Caco-2 (cell line): ENCODE data around the gene WDR73. TPM values are rescaled to one million over a fixed set of nuclear protein-coding genes. Genes with fewer than 3 reads are reported as not detected.

ENCODE experiments used
- BruUV-seq: library from RNA; stranded (reverse); fragments of 400-500 nt; replicated peaks from 2 replicates; lab custom pipeline; 2021; lab: Mats Ljungman, UMichigan
- CTCF ChIA-PET: fragments of 300-600 bp; sonication (Branson Sonifier 250); formaldehyde crosslinking; loops from one replicate; lab custom pipeline; 2022; ENCODE audit warnings: antibody characterized with exemption; lab: Charles Lee
- POLR2A ChIA-PET: fragments of 300-600 bp; sonication (Branson Sonifier 250); formaldehyde crosslinking; loops from one replicate; lab custom pipeline; 2022; ENCODE audit warnings: antibody characterized with exemption; lab: Charles Lee
- DNase-seq, 2 experiments: peaks; one replicate each; pipeline versions ENCODE4 v3.0.0 to v3.0.0-alpha.2; 2020 to 2022
- H3K27me3 ChIP-seq: replicated peaks from 2 replicates; pipeline ENCODE4 v1.6.0; 2011; ENCODE audit warnings: low read length; ENCODE audit not compliant: control insufficient read depth, insufficient read depth
- H3K36me3 ChIP-seq: 2 replicates; pipeline ENCODE4 v1.5.1; 2011; ENCODE audit warnings: low read length; ENCODE audit not compliant: control insufficient read depth, insufficient read depth
- H3K4me1 ChIP-seq: fragments of 250-450 bp; sonication (Bioruptor Pico); 2 replicates; pipeline ENCODE4 v1.5.1; 2020; ENCODE audit warnings: mild to moderate bottlenecking
- H3K4me3 ChIP-seq: 2 replicates; pipeline ENCODE4 v1.5.1; 2011; ENCODE audit warnings: low read depth, mild to moderate bottlenecking, control low read depth, low read length
- H3K9me3 ChIP-seq: fragments of 250-450 bp; sonication (Bioruptor Pico); 2 replicates; pipeline ENCODE4 v1.5.1; 2020; ENCODE audit warnings: mild to moderate bottlenecking, moderate library complexity
- H3K27ac Mint-ChIP-seq: one replicate; pipeline ENCODE4 v1.8.0; 2022; ENCODE audit warnings: mixed read lengths; ENCODE audit not compliant: unreplicated experiment
- H3K27me3 Mint-ChIP-seq: one replicate; pipeline ENCODE4 v1.8.0; 2022; ENCODE audit warnings: mixed read lengths; ENCODE audit not compliant: insufficient read depth, unreplicated experiment
- H3K36me3 Mint-ChIP-seq: one replicate; pipeline ENCODE4 v1.8.0; 2022; ENCODE audit warnings: mild to moderate bottlenecking, mixed read lengths; ENCODE audit not compliant: insufficient read depth, unreplicated experiment
- H3K4me1 Mint-ChIP-seq: one replicate; pipeline ENCODE4 v1.8.0; 2022; ENCODE audit warnings: low read depth, mixed read lengths; ENCODE audit not compliant: unreplicated experiment
- H3K4me3 Mint-ChIP-seq: one replicate; pipeline ENCODE4 v1.8.0; 2022; ENCODE audit warnings: mild to moderate bottlenecking, moderate library complexity, mixed read lengths; ENCODE audit not compliant: unreplicated experiment
- H3K9me3 Mint-ChIP-seq: one replicate; pipeline ENCODE4 v1.8.0; 2022; ENCODE audit warnings: mixed read lengths; ENCODE audit not compliant: unreplicated experiment
- intact Hi-C: fragments of 100-400 bp; cut with micrococcal nuclease; formaldehyde crosslinking; loops from one replicate; pipeline ENCODE4 v1.10.0; 2022; ENCODE audit not compliant: unreplicated experiment
- total RNA-seq: library from RNA; stranded (reverse); gene quantifications from 2 replicates; pipeline ENCODE4 v1.2.3, GENCODE V29; 2022
- TF ChIP-seq, protein P1 (sequence below), 2 experiments: fragments of 200-600 bp in 1 of 2; IDR thresholded peaks; 1 replicate in 1 of 2; 2 replicates in 1 of 2; pipeline versions ENCODE4 v1.5.1 to v1.8.0; 2011 to 2022; ENCODE audit warnings: antibody characterized with exemption in 1 of 2, control low read depth in 1 of 2, inconsistent platforms in 1 of 2, low read depth in 1 of 2, low read length in 1 of 2, mild to moderate bottlenecking in 1 of 2, moderate library complexity in 1 of 2; ENCODE audit not compliant: insufficient read depth in 1 of 2, severe bottlenecking in 1 of 2, unreplicated experiment in 1 of 2

The WDR73 gene
- total RNA-seq, 1 experiment from 2014 or later, result 32.7 TPM

DNA sequence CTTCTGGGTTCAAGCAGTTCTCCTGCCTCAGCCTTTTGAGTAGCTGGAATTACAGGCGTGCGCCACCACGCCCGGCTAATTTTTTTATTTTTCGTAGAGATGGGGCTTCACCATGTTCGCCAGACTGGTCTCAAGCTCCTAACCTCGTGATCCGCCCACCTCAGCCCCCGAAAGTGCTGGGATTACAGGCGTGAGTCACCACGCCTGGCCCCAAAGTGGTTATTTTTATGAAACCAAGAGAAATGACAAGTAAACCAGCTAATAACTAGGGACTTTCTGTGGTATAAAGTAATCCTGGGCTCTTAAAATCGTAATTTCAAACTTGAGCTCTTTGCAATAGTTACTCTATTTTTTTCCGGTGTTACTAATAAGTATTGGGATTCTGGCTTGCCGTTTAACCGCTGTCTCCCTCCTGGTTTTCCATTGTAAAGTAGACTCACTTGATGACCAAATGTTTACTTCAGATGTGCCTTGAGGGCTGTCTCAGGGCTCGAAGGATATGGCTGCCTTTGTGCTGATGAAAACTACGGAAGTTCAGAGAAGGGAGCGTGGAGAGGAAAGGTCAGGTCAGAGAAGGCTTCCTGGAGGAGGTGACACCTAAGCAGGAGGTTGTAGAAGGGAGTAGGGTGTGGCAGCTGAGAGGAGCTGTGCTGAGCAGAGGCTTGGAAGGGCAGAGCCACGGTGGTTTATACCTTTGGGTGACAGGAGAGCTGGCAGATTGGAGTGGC lies 49.1 kb downstream of the WDR73 start:
- ChIA-PET CTCF (no interaction called here), POLR2A (interaction anchor here (0.6 to 0.7 kb wide), 2 partner anchors 23 to 27 kb away, joined by 3 read pairs; no protein-coding TSS in a partner anchor)
- H3K27me3 Mint-ChIP-seq, result no peaks in the 10 kb centered on the region
- BruUV-seq, result no TSS peak
- Histone ChIP-seq H3K4me1 (peaks cover 31% of the 10 kb centered on the region), H3K27me3 (no peaks in the 10 kb centered on the region), H3K9me3 (no peaks in the 10 kb centered on the region), H3K36me3 (peaks cover 4% of the 10 kb centered on the region), H3K4me3 (no peak overlapping the region)
- no peak for DNase-seq
- peak overlapping the region; percentile 28 for H3K4me3 Mint-ChIP-seq
- TF ChIP-seq, protein P1, sequence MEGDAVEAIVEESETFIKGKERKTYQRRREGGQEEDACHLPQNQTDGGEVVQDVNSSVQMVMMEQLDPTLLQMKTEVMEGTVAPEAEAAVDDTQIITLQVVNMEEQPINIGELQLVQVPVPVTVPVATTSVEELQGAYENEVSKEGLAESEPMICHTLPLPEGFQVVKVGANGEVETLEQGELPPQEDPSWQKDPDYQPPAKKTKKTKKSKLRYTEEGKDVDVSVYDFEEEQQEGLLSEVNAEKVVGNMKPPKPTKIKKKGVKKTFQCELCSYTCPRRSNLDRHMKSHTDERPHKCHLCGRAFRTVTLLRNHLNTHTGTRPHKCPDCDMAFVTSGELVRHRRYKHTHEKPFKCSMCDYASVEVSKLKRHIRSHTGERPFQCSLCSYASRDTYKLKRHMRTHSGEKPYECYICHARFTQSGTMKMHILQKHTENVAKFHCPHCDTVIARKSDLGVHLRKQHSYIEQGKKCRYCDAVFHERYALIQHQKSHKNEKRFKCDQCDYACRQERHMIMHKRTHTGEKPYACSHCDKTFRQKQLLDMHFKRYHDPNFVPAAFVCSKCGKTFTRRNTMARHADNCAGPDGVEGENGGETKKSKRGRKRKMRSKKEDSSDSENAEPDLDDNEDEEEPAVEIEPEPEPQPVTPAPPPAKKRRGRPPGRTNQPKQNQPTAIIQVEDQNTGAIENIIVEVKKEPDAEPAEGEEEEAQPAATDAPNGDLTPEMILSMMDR (IDR thresholded peaks at IDR 0.05; ENCODE audit: insufficient read depth in 1 of 2, low read depth in 1 of 2, low read length in 1 of 2, severe bottlenecking in 1 of 2, unreplicated experiment in 1 of 2), result no peak
- peaks cover 28% of the 10 kb centered on the region for H3K36me3 Mint-ChIP-seq
- intact Hi-C loops, result loop anchor here (10.0 kb wide), 1 partner anchor 110 kb away; the partner anchor contains the start of gene SEC11A
- peak overlapping the region; percentile 82 for H3K27ac Mint-ChIP-seq
- H3K9me3 Mint-ChIP-seq, result no peaks in the 10 kb centered on the region
- H3K4me1 Mint-ChIP-seq, result peaks cover 41% of the 10 kb centered on the region

DNA sequence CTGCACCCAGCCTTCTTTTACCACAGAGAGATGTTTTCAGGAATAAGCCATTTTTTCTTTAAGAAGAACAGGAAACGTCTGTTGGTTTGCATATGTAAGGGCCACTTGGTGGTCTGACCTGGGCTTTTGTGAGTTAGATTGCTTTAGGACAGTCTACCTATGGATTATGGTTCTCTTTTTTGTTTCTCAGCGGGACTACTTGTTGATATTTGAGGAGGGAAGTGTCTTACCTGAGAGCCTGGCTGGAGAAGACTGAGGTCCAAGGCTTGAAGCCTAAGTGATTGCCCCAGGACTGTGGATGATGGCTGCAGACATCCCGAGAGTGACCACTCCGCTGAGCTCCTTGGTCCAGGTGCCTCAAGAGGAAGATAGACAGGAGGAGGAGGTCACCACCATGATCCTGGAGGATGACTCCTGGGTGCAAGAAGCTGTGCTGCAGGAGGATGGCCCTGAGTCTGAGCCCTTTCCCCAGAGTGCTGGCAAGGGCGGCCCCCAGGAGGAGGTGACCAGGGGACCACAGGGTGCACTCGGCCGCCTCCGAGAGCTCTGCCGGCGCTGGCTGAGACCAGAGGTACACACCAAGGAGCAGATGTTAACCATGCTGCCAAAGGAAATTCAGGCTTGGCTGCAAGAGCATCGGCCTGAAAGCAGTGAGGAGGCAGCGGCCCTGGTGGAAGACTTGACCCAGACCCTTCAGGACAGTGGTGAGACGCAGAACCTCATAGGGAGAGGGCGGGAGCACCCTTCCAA lies 50.3 kb downstream of the WDR73 start:
- no peaks in the 10 kb centered on the region for H3K9me3 ChIP-seq
- intact Hi-C loops, result loop anchor here (10.0 kb wide), 1 partner anchor 111 kb away; the partner anchor contains the start of gene SEC11A
- no peaks in the 10 kb centered on the region for H3K27me3 Mint-ChIP-seq
- H3K4me1 Mint-ChIP-seq, result peaks cover 41% of the 10 kb centered on the region
- BruUV-seq, result no TSS peak
- DNase-seq, result no peak
- H3K27ac Mint-ChIP-seq, result peak overlapping the region; percentile 33
- H3K27me3 ChIP-seq, result no peaks in the 10 kb centered on the region
- CTCF ChIA-PET, result no interaction called here
- H3K4me3 Mint-ChIP-seq, result no peak overlapping the region
- POLR2A ChIA-PET, result no interaction called here
- peaks cover 34% of the 10 kb centered on the region for H3K36me3 Mint-ChIP-seq
- peaks cover 3% of the 10 kb centered on the region for H3K36me3 ChIP-seq
- no peak overlapping the region for H3K4me3 ChIP-seq
- TF ChIP-seq, protein P1 (IDR thresholded peaks at IDR 0.05; ENCODE audit: insufficient read depth in 1 of 2, low read depth in 1 of 2, low read length in 1 of 2, severe bottlenecking in 1 of 2, unreplicated experiment in 1 of 2), result no peak
- H3K4me1 ChIP-seq, result peaks cover 31% of the 10 kb centered on the region
- no peaks in the 10 kb centered on the region for H3K9me3 Mint-ChIP-seq

DNA sequence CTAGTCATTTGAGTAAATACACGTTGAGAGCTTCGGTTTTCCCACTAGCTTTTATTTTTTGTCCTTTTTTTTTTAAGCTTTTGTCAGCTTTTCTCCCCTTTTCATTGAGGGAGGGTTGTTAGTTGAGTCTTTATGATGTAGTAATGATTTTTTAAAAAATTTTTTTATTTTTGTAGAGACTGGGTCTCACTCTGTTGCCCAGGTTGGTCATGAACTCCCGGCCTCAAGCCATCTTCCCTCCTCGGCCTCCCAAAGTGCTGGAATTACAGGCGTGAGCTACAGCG lies 52.6 kb downstream of the WDR73 start:
- BruUV-seq, result no TSS peak
- ChIA-PET POLR2A (interaction anchor here (0.6 kb wide), 2 partner anchors 30 to 275 kb away, joined by 3 read pairs; no protein-coding TSS in a partner anchor), CTCF (interaction anchor here (0.7 to 1.4 kb wide), 4 partner anchors 31 to 220 kb away, joined by 6 to 8 read pairs (median 6); partner anchors contain the start of gene NMB)
- H3K36me3 Mint-ChIP-seq, result peaks cover 26% of the 10 kb centered on the region
- no peak for DNase-seq
- peak overlapping the region; percentile 86 for H3K27ac Mint-ChIP-seq
- peaks cover 16% of the 10 kb centered on the region for H3K4me1 ChIP-seq
- H3K27me3 ChIP-seq, result no peaks in the 10 kb centered on the region
- TF ChIP-seq, protein P1 (IDR thresholded peaks at IDR 0.05; ENCODE audit: insufficient read depth in 1 of 2, low read depth in 1 of 2, low read length in 1 of 2, severe bottlenecking in 1 of 2, unreplicated experiment in 1 of 2), result no peak
- peaks cover 23% of the 10 kb centered on the region for H3K4me1 Mint-ChIP-seq
- peak overlapping the region; percentile 96 for H3K4me3 Mint-ChIP-seq
- no peaks in the 10 kb centered on the region for H3K9me3 ChIP-seq
- peaks cover 3% of the 10 kb centered on the region for H3K27me3 Mint-ChIP-seq
- H3K4me3 ChIP-seq, result peak overlapping the region; percentile 67
- H3K9me3 Mint-ChIP-seq, result no peaks in the 10 kb centered on the region
- intact Hi-C loops, result loop anchor here (10.0 kb wide), 1 partner anchor 113 kb away; the partner anchor contains the start of gene SEC11A
- peaks cover 2% of the 10 kb centered on the region for H3K36me3 ChIP-seq
